Stimulated activated CD4-positive, alpha-beta T cell treated with anti-CD3 and anti-CD28 coated beads, TNF-alpha, amount 100 ng/mL, for 48 hours (primary cell): ENCODE results near the gene MRNIP.

Experiments
- DNase-seq, 3 donors: peaks; one replicate each; pipeline ENCODE4 v3.0.0-alpha.2; 2020; ENCODE audit warnings: low read depth in 3 of 3

MRNIP gene

DNA sequence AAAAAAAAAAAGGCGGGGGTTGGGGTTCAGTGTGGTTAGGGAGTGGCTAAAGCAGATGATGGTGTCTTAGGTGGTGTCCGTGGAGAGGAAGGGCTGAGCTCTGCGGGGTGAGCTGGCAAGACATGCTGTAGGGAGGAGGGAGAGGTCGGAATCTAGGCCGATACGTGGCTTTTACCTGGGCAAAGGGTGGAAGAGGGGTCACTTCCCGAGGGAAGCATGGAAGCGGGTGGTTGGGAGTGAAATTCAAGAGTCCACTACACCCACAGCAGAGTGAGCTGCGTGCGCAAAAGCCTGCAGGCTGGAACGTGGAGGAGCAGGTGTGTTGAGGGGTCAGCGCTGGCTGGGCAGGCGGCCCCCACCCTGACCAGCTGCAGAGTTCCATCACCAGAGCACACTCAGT is 31.3 kb upstream of the MRNIP start:
- no peak for DNase-seq

- no peak for DNase-seq
Measured at GRCh38 chr5:179887802-179888201, 29.2 kb upstream of the MRNIP start.

- DNase-seq: no peak
Measured at GRCh38 chr5:179887095-179887494, 28.5 kb upstream of the MRNIP start.

DNA sequence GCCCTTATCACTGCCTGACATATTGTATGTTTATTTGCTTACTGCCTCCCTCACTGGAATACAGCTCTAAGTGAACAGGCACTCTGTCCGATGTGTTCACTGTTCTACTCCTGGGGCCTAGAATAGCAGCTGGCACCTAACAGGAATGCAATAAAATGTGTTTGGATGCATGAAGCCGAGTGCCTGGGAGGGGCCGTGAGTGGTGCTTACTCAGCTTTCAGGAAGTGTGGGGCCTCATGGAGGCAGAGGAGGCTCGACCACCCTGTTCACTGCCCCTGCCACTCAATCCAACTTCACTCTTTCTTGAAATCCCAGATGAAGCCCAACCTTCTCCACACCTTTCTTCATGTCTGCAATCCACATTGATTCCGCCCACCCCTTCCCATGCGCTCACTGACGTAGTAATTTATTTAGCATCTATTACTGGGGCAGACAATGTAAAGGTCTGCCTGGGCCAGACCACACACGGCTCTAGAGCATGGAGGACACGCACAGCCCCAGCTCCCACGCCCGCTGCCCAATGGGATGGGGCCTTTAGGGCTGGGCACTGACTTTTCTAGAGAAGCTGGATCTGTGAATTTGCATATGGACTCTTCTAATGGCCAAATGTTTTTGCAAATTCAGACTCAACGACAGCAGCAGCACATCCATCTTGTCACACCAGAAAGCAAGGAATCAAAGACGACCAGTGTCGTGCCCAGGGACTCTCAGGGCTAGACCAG is 27.7 kb upstream of the MRNIP start:
- no peak for DNase-seq

GRCh38 chr5:179885491-179886090 is 27.0 kb upstream of the MRNIP start:
- no peak for DNase-seq

GRCh38 chr5:179883163-179883562 is 24.5 kb upstream of the MRNIP start:
- DNase-seq: no peak

DNA sequence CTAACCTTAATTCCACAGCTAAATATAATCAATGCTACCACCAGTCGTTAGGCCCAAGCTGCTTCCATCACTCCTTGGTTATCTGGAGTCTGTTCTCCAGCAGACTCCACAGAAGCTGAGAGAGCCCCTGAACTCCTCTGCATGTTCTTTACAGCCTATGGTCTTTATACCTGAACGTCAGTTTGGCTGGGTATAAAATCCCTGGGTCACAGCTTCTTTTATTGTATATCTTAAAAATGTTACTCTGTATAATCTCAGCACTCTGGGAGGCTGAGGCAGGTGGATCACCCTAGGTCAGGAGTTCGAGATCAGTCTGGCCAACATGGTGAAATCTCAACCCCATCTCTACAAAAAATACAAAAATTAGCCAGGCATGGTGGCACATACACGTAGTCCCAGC is 23.7 kb upstream of the MRNIP start:
- no peak for DNase-seq

DNA sequence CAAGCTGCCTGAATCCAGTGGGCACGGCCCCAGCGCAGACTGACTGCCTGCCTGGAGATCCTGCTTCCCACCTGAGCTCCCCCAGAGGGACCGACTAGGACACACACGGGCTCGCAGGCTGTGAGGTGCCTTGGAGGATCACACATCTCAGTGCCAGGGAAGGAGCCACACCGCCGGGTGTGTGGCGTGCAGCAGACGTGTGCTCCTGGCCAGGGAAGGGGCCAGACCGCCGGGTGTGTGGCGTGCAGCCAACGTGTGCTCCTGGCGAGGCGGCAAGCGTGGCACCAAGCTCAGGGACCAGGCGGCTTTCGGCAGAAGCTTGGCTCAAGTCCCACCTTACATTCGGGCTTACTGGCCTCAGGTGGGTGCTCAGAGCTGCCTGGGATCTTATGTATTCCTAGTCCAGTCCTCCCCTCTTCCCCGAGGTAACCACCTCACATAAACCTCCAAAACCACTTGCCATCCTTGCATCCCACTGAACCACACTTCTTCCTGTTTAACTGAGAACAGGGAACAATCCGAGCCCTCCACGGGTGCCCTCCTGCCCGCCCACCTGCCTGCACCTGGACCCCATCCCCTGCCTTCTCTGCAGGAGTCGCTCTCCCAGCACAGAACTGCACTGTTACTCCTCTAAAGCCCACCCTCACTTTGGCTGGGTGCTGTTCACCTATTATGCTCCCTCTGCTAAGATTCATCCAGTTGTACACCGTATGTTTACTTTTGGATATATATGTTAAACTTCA is 22.4 kb upstream of the MRNIP start:
- no peak for DNase-seq

DNA sequence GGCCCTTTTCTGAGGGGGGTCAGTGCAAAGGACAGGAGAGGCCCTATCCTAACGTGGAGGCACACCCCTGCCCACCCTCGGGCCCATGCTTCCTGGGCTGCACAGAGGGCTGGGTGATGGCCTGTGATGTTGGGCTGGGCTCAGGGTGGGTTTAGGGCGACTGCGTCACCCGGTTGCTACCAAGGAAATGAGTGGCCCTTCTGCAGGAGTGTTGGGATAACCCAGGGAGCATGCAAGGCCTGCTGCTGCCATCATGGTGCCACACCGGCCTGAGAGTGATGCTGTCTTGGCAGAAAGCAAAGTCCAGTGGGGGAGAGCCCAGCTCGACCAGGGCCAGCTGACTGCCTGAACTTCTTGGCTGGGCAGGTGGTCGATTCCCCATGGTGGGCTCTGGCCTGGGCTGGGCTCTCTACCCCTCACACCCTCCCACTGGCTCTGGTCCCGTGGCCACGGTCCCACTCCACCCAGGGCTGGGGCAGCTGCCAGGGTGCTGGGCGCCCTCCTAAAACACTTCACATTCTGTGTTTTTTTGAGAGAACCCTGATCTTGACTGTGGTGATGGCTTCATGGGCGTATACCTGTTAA is 21.5 kb upstream of the MRNIP start:
- DNase-seq: no peak

DNA sequence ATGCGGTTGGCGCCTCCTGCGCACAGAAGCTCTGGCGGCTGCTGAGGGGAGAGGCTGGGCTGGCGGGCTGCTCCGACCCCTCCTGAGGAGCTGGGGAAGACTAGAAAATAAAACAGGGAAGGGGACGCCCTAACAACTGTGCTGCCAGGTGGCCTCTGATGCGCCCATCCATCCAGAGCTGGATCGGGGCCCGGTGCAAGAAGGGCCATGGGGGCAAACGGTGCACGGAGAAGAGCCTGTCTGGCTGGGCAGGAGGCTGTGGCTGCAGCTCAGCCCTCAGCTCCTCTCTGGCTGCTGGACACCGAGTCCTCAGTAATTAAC is 21.0 kb upstream of the MRNIP start:
- DNase-seq: no peak

GRCh38 chr5:179879003-179879689 is 20.5 kb upstream of the MRNIP start:
- DNase-seq: no peak

- DNase-seq: no peak
Measured at GRCh38 chr5:179878222-179879002, 19.8 kb upstream of the MRNIP start.

DNA sequence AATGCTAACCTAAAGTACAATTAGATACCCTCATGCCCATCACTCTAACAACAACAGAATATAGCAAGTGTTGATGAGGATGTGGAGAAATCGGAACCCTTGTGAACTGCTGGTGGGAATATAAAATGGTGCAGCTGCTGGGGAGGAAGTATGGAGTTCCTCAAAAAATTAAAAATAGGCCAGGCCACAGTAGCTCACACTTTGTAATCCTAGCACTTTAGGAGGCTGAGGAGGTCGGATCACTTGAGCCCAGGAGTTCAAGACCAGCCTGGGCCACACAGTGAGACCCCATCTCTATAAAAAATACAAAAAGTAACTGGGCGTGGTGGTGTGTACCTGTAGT is 18.0 kb upstream of the MRNIP start:
- no peak for DNase-seq

DNA sequence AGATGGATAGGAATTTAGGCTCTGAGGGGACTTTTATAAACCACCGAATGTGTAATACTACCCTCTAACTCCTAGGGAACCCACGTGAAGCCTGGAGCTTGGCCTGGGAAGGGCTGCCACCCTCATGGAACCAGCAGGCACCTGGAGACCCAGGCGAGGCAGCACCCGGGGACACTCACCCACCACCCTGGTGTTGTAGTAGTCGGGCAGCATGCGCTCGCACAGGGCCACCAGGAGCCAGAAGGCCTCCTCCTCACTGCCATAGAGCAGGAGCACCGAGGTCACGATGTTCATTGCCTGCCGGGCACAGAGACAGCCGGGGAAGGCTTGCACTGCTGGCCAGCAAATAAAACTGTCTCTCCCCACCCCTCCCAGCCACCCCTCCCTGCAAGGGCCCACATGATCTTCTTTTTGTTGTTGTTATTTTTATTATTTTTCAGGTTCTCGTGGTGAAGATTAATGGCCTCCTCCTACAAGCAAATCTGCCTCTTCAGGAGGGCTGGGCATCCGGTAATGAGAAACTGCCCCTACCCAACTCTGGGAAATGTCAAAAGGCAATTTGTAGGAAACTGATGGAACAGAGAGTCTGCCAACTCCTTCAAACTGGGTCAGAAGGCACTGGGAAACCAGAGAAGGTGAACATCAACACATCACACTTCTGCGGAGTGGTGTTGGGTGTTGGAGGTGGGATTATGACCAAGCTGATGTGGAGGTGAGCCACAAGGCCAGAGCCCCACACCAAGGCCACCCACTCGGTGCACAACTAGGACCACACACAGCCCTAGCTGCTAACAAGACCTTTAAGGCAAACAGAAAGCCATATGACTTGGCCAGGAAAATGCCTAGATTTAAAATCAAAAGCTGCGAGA is 17.4 kb upstream of the MRNIP start:
- DNase-seq: no peak

GRCh38 chr5:179874536-179875292 is 16.1 kb upstream of the MRNIP start:
- no peak for DNase-seq

DNA sequence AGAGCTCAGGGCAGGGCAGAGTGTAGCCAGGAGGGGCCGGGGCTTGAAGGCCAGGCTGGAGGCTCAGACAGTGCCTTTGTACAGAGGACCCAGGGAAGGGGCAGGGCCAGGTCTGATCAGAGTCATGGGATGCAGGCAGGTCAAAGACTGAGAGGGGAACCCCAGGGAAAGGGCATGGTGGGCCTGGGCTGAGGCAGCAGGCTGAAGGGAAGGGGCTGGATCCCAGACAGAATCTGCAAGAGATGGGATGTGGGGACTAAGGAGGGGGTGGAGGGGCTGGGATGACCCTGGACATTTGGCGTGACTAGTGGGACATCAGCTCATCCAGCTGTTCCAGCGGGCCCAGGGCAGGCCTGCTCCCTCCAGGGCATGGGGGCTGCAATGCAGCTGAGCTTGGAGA is 15.5 kb upstream of the MRNIP start:
- DNase-seq: no peak

DNA sequence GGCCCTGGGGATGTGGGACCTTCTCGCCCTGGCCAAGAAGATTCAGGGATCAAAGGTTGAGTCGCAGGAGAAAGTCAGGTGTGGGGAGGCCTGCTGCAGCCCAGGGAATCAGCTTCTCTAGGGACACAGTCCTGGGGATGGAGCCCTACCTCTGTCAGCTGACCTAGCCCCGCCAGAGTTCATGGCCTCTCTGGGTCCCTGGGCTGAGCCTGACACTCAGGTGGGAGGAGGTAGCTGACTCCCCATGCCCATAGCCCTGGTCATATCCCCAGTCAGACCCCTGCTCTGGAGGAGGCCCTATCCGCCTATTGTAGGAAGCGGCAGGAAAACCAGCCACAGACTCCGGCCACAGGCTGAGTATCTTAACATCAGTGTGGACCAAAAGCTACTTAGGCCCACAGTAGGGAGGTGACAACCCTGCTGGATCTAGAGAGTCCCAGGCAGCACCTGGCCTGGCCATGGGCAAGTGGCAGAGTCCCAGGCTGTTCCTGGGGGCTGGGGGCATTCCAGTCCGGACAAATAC is 15.0 kb upstream of the MRNIP start:
- no peak for DNase-seq

DNA sequence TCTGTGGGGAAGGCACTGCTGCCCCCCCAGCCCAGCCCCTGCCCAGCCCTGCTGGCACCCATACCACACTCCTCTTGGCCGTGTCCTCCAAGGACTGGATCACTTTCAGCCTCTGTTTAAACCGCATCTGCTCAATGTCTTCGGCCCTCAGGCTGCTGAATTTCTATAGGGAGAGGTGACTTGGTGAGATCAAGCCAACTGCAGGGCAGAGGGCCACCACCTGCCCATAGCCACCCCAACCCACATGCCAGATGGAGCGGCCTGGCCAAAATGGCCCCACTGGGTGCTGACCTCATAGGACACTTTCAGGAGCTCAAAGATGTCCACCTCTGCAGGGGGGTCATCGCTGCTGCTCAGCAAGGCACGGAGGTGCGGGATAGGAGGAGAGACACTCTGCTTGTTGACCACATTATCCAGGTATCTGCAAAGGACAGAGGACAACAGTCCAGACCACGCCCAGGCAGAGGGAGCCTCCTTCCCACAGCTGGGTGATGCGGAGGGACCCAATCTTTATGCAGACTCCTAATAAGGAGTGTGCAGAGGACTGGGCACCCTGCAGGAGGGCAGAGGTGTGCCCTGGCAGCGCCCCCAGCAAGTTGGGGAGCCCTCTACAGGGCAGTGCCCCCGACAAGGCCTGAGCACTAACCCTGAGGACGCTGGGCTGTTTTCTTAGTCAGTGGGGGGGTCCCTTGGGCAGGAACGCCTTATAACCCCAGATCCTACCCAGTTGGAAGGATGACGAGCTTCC is 14.4 kb upstream of the MRNIP start:
- no peak for DNase-seq
